NCI-H460 (cell line): ENCODE data around the gene ZNF408. TPM values are rescaled to one million over a fixed set of nuclear protein-coding genes. Genes with fewer than 3 reads are reported as not detected.

Source experiments
- small RNA-seq, 2 experiments: library from RNA; depleted of rRNA; stranded (forward); fragments of <200 nt; gene quantifications; one replicate each; pipeline ENCODE3, GENCODE V24; 2014
- total RNA-seq: library from RNA; depleted of rRNA; stranded (reverse); fragments of >200 nt; shearing (Covaris generic); gene quantifications from 2 replicates; pipeline ENCODE4 v1.2.3, GENCODE V29; 2014; rRNA removed

Gene ZNF408
- total RNA-seq, 1 experiment from 2014 or later = 5.9 TPM

Small RNAs within 50 kb of the gene (small RNA-seq; reads per million reads assigned to genes)
- 0 to 0.18 reads per million in 2 experiments for gene MIR5582

Other genes starting within 250 kb of the ZNF408 start
- 8.9 and 9.6 TPM in 2 replicates for gene AMBRA1, start 107.0 kb upstream of the ZNF408 start, total RNA-seq
- 1.9 and 2.2 TPM in 2 replicates for gene HARBI1, start 83.8 kb upstream of the ZNF408 start, total RNA-seq
- gene ATG13, start 83.5 kb upstream of the ZNF408 start, total RNA-seq = 44.4 and 44.7 TPM in 2 replicates
- 7.9 and 8.6 TPM in 2 replicates for gene ARHGAP1, start 412 bp upstream of the ZNF408 start, total RNA-seq
- gene F2, start 18.2 kb downstream of the ZNF408 start, total RNA-seq = not detected in 2 replicates
- gene CKAP5, start 145.2 kb downstream of the ZNF408 start, total RNA-seq = 92.0 and 93.7 TPM in 2 replicates
- gene LRP4, start 217.5 kb downstream of the ZNF408 start, total RNA-seq = 0.54 and 0.81 TPM in 2 replicates
- gene CSTPP1, start 235.7 kb downstream of the ZNF408 start, total RNA-seq = 14.5 and 16.4 TPM in 2 replicates